SU-DHL-6 (cell line): ENCODE data around the gene STK39.

ENCODE experiments used
- CTCF ChIP-seq: fragments of 200-600 bp; sonication (generic); IDR thresholded peaks from one replicate; pipeline ENCODE4 v1.5.1; 2017; ENCODE audit warnings: antibody characterized with exemption, mild to moderate bottlenecking, low read length, moderate library complexity; ENCODE audit not compliant: insufficient read depth, poor library complexity, severe bottlenecking
- EZH2phosphoT487 ChIP-seq: fragments of 200-600 bp; sonication (generic), shearing (Covaris generic); conservative IDR thresholded peaks from 2 replicates; pipeline ENCODE4 v1.6.1; 2018; ENCODE audit warnings: mild to moderate bottlenecking, antibody characterized with exemption, low read length, moderate library complexity, mixed read lengths

- no peak for TF ChIP-seq CTCF
- no peak for TF ChIP-seq EZH2phosphoT487
Observed at GRCh38 chr2:168145011-168145410, 102.4 kb downstream of the STK39 start.
